ENCODE measurements around the gene PCDH17.

The PCDH17 gene, protein sequence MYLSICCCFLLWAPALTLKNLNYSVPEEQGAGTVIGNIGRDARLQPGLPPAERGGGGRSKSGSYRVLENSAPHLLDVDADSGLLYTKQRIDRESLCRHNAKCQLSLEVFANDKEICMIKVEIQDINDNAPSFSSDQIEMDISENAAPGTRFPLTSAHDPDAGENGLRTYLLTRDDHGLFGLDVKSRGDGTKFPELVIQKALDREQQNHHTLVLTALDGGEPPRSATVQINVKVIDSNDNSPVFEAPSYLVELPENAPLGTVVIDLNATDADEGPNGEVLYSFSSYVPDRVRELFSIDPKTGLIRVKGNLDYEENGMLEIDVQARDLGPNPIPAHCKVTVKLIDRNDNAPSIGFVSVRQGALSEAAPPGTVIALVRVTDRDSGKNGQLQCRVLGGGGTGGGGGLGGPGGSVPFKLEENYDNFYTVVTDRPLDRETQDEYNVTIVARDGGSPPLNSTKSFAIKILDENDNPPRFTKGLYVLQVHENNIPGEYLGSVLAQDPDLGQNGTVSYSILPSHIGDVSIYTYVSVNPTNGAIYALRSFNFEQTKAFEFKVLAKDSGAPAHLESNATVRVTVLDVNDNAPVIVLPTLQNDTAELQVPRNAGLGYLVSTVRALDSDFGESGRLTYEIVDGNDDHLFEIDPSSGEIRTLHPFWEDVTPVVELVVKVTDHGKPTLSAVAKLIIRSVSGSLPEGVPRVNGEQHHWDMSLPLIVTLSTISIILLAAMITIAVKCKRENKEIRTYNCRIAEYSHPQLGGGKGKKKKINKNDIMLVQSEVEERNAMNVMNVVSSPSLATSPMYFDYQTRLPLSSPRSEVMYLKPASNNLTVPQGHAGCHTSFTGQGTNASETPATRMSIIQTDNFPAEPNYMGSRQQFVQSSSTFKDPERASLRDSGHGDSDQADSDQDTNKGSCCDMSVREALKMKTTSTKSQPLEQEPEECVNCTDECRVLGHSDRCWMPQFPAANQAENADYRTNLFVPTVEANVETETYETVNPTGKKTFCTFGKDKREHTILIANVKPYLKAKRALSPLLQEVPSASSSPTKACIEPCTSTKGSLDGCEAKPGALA (N-terminal part only)

DNA sequence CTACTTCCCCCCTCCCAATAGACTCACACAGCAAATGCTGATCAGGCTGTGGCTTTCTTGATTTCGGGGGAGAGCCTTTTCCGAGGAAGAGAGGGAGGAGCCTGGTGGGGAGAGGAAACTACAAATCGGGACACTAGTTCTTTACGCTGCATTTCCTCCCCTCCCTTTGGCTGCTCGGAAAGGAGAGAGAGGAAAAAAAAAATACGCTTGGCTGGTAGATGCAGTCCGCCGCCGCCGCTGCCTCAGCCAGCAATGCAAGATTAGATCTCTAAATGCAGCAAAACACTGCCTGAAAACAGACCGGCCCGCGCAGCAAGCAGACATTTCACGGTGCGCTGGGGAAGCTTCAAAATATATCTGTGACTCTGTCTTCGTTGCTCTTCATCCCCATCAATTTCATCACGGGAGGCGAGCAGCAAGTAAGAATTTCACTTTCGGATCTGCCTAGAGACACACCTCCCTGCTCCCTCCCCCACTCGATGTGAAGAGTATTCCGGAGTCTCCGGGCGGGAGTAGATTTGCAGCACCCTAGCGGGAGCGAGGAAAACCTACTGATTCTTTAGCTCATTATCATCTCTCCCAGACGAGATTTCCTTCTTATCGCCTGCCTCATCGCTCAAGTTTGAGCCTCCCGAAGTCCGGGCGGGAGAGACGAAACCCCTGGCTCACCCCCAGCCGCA lies at the start of gene PCDH17:
TSS of gene PCDH17 (plus strand) at position 149 of the 680 bp plus-strand sequence. CDS start 803 bp downstream, outside the sequence.
- DNase-seq (ENCODE audit: low read depth in 1 of 2, low spot score in 1 of 2) = no peak

DNA sequence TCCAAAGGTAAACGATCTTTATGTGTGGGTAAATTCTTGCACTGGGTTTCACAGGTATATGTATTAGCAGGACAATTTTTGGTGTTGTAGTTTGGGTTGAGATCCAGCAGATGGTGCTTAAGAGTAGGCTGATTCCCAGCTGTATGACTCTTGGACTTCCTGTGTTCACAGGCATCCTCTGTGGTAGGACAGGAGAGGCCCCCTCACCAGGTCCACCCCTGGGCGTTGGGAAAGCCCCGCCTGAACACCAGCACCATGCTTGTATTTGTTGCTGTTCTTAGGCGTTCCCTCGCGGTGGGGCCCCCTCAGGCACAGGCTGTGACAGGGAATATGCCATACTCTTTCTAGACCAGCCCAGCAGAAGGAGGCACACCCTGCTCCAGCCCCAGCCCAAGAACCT lies 49.5 kb upstream of the PCDH17 start:
- no peak for DNase-seq (ENCODE audit: low read depth in 1 of 2, low spot score in 1 of 2)

DNA sequence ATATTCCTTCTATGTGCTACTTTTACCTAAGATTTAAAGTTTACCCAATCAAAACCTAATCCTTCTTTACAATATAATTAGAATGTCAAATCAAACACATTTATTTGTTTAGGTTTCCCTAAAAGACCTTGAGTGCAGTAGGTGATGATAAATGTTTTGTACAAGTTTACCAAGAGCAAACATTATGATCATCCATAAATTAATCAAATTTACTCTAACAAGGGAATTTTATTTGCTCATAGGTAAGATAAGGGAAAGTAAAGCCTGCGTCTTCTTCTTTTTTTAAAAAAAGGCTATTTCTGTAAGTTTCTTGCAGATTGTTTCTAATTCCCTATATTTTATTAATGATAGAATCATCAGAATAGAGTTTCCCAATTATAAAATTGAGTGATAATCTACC lies 48.0 kb upstream of the PCDH17 start:
- no peak for DNase-seq (ENCODE audit: low read depth in 1 of 2, low spot score in 1 of 2)

DNA sequence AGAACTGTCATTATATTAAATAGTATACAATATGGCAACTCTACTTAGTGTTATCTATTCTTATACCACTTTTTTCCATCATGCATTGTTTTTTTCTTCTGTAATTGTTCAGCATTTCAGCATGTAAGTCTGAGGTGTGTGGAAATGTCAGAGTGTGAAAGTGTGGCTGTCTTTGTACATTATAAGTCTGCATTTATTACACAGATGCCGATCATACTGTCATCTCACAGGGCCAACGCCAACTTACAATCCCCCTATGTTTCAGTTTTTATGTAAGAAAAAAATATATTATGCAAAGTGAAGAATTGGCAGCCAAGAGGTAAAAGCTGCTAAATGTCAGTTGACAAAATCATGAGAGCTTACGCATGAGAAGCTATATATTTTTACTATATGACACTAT lies 42.9 kb upstream of the PCDH17 start:
- DNase-seq (ENCODE audit: low read depth in 1 of 2, low spot score in 1 of 2) = no peak

DNA sequence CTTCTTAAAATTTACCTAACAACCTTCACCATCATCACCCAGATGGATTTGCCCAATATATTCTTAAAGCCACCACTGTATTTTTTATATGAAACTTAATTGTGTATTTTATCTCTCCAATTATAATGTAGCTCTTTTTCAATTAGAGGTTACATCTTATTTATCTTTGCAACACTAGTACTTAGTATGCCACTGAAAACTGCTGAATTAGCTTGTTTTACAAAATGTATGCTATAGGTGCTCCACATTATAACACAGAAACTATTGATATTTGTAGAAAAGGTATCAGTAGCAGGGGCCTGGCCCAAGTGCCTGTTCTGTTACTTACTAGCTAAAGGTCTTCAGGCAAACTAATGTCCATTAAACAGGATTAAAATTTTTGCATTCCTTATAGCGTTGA lies 35.8 kb upstream of the PCDH17 start:
- DNase-seq (ENCODE audit: low read depth in 1 of 2, low spot score in 1 of 2) = no peak

DNA sequence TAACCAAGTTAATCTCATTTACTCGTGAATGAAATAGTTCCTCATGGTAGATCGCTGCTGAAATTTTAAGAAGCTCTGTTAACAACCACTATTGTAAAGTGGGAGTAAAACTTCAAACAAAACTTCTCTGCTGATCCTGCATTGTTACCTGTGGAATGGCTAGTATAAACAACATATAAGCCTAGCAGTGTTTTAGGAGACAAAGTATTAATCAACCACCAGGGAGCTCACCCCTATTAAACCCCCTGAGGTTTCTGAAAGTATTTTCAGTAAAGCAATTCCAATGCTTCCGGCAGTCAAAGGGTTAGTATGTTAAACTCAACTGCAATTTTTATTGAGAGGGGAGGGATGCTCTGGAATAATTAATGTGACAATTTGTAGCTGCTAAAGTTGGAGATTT lies 30.0 kb upstream of the PCDH17 start:
- DNase-seq (ENCODE audit: low read depth in 1 of 2, low spot score in 1 of 2) = no peak

DNA sequence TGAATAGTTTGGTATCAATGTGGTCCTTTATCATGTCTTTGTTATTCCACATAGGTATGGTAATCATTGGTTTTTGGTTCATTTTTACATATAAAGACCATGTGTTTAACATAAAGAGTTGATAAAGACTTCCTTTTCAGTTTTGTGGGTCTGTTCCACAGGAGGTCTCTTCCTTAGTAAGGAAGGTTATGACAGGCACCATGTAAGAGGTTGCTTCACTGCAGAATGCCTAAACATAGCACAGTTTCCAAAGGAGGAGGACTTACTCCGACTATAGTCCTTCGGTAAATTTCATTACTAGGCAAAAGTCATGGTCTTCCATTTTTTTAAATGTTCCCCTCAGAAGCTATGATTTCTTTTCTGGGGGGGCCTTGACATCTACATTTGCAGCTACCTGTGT lies 27.1 kb upstream of the PCDH17 start:
- DNase-seq (ENCODE audit: low read depth in 1 of 2, low spot score in 1 of 2) = no peak

DNA sequence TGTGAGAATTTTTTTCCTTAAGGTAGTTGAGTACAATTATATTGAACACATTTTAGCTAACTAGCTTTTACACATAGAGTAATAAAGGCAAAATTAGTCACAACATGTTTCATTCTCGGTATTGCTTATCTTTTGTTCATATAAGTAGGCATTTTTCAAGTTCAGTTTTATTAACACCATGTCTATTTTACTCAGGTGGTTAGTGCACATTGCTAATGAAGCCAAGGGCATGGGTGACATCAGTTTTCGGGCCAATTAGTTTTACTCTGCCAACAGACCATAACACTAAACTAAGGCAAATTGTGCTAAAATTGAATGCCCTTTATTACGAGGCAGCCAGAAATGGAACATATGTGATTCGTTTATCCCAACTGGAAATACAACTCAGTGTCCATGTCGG lies 19.6 kb upstream of the PCDH17 start:
- DNase-seq (ENCODE audit: low read depth in 1 of 2, low spot score in 1 of 2) = no peak

DNA sequence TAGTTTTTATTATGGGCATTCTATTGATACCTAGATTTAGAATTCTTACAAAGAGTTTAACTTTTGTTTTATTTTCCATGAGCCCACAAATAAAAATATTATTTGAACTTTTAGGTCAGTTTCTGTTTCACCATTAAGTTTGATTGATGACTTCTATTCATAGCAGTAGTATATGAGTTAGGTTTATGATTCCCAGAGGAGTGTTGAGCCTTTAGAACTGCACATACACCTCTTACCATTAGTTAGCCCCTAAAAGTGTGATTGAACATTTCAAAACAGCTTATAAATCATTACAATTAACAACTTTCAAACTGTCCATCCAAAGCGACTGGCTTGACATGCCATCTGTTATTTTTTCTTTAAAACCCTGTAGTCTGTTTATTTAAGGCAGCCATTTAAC lies 19.0 kb upstream of the PCDH17 start:
- DNase-seq (ENCODE audit: low read depth in 1 of 2, low spot score in 1 of 2) = no peak

DNA sequence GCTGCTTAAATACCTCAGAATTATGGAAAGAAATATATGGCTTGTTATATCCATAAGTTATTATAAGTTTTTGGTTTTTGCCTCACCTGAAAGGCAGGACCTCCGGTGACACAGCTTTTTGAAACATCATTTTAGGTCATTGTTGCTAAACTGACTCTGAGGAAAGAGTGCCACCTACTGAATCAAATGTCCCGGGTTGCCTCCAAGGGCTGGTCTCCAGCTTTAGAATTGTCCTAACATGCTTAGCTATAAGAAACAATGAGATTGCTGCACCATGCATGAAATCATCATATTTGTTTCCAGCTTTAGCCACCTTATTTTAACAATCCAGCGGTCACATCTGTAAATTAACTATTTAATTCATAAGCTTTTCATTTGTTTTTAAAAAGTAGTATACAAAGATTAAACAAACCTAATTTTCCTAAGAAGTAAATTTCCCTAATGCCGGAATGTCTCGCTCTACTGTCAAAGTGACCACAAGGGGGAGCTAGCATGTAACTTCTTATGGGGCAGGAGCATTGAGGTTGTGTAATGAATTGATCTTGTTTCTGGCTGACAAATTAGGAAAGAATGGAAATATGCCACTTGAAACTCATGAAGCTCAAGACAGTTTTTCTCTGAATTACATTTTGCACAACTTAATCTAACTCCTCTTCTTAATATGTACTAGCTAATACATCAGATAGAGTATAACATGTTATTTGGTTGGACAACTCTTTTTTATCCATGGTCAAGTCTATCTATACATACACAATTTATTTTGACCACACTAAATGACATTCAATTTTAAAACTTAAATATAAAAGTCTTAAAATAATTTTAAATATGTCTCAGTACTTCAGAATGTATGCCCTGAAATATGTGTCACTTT lies 6.7 kb upstream of the PCDH17 start:
- DNase-seq (ENCODE audit: low read depth in 1 of 2, low spot score in 1 of 2) = no peak

DNA sequence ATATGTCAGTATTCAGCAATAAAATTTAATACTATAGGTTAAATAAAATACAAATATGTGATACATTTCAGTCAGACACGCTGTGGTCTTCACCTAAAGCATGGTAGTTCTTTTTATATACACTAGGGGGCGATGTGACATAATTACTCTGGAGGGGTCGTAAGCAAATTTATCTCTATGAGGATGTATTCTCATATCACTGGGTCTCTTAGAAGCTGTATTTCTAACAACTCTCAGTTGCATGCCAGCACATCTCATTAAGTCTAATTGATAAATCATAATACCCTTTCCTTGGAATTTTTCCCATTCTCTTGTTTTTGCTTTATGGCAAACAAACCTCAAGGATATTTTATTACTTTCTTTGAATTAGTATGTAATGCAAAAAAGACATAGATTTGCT lies 3.9 kb upstream of the PCDH17 start:
- no peak for DNase-seq (ENCODE audit: low read depth in 1 of 2, low spot score in 1 of 2)

DNA sequence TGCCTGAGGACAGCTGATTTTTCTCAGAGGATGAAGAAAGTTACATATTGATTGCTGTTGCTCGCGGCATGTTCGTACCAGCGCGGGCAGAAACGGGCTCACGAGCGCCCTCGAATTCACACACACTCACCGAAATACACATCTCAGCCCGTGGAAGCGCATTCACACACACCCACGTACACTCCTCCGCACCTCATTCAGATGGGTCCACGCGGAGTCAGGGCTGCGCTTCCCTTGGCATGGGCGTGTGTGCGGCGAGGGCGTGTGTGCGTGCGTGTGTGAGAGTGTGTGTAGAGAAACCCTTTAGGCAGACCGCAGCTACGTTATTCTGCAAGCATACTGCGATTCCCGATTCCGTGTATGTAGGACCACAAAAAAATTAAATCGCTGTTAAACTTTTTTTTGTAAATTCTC lies 2.1 kb upstream of the PCDH17 start:
- DNase-seq (ENCODE audit: low read depth in 1 of 2, low spot score in 1 of 2) = no peak

DNA sequence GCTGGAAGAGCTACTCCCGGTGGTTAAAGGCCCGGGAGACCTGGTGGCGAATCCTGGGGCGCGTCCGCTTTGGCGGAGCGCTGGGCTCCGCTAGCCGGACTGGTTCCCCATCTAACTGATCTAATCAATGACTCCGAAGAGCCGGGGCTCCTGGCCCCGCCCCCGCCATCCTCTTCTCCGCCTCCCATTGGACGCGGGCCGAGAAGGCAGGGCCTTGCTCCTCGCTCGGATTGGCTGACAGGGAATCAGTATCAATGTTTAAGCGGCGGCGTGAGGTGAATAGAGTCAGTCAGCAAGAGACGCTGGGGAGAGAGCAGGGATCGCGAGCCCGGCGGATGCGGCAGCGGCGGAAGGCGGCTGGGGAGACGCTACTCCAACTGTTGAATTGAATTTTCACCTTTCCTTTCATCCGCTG lies 1.7 kb upstream of the PCDH17 start:
- peak in 1 of 2 donors; percentile 18 for DNase-seq (ENCODE audit: low read depth in 1 of 2, low spot score in 1 of 2)

DNA sequence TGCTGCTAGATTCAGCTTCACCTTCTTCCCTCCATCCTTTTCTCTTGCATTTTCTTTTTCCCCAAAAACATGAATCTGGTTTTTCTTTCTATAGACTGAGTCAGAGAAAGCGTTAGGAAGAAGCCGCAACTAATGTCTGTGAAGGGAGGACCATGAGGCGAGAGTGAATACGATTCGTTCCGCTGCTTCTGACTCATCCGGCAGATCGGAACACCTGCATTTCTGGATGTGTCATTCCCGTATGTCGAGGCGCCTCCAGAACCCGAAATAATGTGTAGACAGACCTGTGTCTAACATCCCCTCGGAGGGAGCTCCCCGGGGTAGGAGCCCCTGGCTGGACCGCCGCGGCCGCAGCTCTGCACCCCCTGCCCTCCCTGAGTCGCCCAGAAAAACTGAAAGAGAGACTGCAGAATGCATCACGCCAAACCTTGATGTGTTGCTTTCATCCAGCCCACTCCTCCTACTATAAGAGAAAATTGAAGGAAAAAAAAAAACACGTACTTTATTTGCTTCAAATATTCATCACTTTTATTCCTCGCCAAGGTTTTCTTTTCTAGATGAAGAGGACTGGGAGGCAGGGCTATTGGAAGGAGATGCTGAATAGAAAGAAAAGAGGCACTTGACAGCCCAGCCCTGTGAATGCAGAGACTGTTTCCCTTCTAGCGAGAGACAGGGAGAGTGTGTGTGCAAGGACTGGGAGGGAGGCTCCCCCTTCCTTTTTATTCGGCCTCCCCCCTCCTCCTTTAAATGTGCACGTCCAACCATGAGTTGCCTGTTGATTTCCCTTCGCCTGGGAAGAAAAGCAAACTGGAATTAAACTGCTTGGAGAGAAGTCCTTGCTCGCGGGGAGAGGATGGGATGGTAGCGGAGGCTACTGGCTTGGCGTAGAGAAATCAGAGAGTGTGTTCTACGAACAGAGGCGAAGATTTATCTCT lies 616 bp upstream of the PCDH17 start:
- DNase-seq (ENCODE audit: low read depth in 1 of 2, low spot score in 1 of 2) = no peak

DNA sequence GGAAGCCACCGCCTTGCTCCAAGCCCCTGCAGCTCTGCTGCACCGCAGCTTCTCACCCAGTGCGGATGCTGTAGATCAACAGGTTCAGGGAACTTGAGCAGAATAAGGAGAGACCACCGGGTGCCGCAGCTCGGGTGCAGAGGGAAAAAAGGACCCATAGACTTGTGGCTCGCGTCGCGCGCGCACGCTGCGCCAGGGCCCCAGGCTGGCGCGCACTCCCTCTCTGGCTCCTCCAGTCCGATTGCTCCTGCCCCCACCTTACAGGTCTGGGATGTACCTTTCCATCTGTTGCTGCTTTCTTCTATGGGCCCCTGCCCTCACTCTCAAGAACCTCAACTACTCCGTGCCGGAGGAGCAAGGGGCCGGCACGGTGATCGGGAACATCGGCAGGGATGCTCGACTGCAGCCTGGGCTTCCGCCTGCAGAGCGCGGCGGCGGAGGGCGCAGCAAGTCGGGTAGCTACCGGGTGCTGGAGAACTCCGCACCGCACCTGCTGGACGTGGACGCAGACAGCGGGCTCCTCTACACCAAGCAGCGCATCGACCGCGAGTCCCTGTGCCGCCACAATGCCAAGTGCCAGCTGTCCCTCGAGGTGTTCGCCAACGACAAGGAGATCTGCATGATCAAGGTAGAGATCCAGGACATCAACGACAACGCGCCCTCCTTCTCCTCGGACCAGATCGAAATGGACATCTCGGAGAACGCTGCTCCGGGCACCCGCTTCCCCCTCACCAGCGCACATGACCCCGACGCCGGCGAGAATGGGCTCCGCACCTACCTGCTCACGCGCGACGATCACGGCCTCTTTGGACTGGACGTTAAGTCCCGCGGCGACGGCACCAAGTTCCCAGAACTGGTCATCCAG lies 964 bp downstream of the PCDH17 start:
- no peak for DNase-seq (ENCODE audit: low read depth in 1 of 2, low spot score in 1 of 2)

DNA sequence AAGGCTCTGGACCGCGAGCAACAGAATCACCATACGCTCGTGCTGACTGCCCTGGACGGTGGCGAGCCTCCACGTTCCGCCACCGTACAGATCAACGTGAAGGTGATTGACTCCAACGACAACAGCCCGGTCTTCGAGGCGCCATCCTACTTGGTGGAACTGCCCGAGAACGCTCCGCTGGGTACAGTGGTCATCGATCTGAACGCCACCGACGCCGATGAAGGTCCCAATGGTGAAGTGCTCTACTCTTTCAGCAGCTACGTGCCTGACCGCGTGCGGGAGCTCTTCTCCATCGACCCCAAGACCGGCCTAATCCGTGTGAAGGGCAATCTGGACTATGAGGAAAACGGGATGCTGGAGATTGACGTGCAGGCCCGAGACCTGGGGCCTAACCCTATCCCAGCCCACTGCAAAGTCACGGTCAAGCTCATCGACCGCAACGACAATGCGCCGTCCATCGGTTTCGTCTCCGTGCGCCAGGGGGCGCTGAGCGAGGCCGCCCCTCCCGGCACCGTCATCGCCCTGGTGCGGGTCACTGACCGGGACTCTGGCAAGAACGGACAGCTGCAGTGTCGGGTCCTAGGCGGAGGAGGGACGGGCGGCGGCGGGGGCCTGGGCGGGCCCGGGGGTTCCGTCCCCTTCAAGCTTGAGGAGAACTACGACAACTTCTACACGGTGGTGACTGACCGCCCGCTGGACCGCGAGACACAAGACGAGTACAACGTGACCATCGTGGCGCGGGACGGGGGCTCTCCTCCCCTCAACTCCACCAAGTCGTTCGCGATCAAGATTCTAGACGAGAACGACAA lies 1.8 kb downstream of the PCDH17 start:
- DNase-seq (ENCODE audit: low read depth in 1 of 2, low spot score in 1 of 2) = no peak

All from activated CD4-positive, alpha-beta T cell treated with anti-CD3 and anti-CD28 coated beads, Interleukin-2, amount 50 U/mL, for 24 hours (primary cell).